Activated CD8-positive, alpha-beta memory T cell treated with anti-CD3 and anti-CD28 coated beads, Interleukin-2, amount 50 U/mL, for 24 hours (primary cell): ENCODE results near the gene SLC36A1.
"Not testable (repeated sequence)": the region's sequence is repeated elsewhere in the genome, so short reads cannot be mapped to it uniquely, and the experiment has no call there.

Source experiments
- DNase-seq: peaks from one replicate; pipeline ENCODE4 v3.0.0-alpha.2; 2020; ENCODE audit errors: extremely low read depth

SLC36A1 gene

DNA sequence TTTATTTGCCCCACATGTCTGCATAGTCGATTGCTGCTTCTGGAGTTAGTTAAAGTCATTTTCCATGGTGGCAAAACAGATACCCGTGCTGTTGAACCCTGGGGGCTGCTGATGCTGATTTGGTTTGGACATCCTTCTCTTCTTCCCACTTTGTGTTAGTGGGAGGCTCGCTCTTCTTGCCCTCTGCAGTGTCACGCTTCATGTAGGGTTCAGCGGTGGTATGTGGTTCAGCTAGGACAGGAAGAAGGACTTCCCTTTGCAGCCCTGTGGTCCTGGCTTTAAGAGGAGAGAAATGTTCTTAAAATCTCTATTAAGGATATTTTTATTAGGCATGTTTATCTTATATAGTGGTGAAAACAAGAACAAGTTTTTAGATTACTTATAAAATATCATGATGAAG is 36.2 kb downstream of the SLC36A1 start:
- DNase-seq = no peak

DNA sequence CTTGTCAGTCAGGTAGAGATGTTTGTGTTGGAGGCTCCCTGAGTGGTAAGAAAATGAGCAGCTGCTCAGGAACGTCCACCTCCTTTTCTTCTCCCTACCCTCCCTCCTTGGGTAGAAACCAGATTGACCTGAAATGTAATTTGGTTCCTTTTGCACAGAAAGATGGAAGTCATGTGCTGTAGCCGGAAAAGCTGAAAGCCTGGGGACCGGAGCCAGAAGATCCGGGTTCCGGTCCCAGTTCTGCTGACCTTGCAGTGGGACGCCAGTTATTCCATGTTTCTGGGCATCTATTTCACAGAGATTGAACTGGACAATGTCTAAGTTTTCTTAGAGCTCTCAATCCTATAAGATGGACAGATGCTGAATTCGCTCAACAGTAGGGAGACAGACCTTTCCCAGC is 40.1 kb downstream of the SLC36A1 start:
- DNase-seq = no peak

DNA sequence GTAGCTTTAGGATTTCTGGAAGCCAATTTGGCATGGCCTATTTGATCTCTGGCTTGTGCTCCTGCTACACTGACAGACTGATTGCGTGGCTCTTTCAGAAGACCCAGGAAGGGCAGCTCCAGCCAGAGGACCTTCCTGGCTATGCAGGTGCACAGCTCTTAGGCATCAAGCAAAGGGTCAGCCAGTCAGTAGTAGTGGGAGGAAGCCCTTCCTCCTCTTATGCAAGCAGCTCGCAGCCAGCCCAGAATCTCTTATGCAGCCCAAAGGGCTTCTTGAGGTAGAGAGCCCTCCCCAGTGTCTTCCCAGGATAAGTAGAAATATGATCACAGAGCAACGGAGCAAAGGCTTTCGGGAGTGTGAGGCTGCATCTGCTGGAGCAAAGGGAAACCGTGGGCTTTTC is 43.2 kb downstream of the SLC36A1 start:
- no peak for DNase-seq

DNA sequence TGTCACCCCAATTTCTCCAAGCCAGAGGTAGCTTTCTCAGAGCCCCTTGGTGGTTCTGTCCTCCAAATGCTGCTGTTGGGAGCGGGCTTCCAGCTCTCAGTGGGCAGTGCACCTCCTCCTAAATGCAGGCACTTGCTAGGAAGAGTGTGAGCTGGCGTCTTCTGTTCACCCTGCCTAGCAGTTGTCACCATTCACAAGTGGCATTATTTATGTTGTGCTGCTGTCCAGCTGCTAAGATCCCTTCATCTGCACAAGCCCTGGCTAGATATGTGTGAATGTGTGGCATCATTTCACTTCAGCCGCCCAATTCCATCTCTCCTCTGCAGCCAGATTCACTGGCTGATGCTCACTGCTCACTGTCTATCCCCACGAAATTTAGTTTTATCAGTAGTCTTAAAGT is 43.7 kb downstream of the SLC36A1 start:
- no peak for DNase-seq

DNA sequence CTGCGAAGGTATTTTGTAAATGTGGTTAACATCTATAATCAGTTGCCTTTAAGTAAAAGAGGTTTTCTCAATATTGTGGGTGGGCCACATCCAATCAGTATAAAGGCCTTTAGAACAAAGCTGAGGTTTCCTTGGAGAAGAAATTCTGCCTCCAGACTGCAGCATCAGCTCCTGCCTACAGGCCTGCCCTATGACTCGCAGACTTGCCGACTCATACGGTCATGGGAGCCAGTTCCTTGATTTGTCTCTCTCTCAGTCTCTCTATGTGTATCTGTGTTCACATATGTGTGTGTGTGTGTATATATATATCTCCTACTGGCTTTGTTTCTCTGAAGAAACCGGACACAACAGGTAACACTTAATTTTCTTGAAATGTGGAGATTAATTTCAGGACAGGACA is 45.3 kb downstream of the SLC36A1 start:
- no peak for DNase-seq

DNA sequence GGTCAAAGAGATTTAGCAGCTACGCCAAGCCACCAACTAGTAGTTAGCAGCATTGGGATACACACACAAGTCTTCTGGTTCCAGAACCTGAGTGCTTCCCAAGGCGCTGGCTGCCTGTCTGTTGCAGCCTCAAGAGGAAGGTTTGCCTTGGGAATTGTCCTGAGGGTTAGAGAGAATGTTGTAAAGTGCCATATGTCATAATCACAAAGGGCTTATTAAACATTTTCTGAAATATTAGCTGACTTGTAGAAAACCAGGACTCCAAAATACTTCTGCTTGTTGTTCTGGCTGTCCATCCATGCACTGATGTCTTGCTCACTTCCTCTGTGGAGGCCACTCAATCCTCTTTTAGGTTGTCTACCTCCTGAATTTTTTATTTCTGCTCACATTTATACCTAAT is 46.3 kb downstream of the SLC36A1 start:
- DNase-seq = no peak

DNA sequence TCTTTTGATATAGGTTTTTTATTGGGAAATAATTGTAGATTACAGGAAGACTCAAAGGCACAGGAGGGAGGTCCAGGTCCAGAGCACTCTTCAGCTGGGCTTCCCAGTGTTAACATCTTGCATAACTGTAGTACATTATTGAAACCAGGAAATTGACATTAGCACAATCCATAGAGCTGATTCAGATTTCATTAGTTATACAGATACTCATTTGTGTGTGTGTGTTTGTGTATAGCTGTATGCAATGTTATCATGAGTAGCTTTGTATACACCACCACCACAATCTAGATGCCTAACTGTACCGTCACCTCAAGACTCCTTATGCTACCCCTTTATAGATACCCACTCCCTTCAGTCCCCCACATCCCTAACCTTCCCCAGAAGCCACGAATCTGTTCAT is 47.9 kb downstream of the SLC36A1 start:
- DNase-seq = no peak

DNA sequence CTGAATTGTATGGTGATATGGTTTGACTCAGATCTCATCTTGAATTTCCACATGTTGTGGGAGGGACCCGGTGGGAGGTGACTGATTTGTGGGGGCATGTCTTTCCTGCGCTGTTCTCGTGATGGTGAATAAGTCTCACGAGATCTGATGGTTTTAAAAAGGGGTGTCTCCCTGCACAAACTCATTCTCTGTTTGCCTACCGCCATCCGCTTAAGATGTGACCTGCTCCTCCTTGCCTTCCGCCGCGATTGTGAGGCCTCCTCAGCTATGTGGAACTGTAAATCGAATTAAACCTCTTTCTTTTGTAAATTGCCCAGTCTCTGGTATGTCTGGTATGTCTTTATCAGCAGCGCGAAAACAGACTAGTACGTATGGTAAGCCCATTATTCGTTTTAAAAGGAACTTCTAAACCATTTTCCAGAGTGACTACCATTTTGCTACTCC is 48.7 kb downstream of the SLC36A1 start:
- no peak for DNase-seq

DNA sequence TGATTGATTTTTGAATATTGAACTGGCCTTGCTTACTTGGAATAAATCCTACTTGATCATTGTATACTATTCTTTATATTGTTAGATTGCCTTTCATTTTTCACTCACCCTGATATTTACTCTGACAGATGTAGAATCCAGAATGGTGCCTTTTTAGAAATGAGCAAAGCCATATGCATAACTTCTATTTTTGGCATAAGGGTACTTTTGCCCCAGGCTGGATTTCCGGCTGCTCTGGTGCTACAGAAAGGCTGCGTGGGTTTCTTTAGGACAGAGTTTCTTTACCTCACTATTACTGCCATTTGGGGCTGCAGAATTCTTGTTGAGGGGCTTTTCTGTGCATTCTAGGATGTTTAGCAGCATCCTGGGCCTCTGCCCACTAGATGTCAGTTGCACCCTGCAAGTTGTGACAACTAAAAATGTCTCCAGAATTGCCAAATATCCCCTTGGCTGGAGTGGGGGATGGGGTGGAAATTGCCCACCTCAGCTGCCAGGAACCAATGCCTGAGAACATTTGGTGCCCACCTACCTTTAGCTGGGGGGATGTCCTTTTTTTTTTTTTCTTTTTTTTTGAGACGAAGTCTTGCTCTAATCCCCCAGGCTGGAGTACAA is 50.1 kb downstream of the SLC36A1 start:
- no peak for DNase-seq

DNA sequence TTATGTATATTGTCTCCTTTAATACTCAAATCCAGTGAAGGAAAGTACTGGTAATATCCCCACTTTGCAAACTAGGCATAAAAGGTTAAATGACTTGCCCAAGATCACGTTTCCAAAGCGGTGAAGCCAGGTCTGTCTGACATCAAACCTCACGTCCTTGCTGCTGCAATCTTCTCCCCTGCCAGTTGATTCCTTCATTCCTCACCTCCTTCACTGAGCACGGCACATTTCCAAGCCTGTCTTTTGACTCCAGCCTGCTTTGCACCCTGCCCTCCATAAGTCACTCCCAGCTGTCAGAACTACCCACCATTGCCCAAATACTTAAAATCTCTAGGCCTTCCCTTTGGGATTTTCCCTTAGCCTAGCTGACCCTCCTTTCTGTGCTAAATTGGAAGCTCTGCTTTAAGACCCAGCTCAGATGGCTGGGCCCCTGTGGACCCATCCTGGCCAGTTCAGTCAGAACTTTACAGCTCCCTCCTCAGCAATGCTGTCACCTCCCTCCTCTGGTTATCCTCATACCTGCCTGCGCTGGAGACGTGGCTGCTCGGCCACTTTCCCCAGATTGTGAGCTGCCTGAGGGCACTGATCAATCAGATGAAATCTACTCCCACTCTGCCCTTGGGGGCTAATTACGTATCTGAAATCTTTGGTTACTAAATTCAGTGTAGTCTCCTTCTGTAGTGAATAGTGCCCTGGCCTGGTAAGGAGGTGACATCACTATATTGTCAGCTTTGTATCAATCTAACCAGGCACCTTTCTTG is 51.2 kb downstream of the SLC36A1 start:
- DNase-seq = no peak

DNA sequence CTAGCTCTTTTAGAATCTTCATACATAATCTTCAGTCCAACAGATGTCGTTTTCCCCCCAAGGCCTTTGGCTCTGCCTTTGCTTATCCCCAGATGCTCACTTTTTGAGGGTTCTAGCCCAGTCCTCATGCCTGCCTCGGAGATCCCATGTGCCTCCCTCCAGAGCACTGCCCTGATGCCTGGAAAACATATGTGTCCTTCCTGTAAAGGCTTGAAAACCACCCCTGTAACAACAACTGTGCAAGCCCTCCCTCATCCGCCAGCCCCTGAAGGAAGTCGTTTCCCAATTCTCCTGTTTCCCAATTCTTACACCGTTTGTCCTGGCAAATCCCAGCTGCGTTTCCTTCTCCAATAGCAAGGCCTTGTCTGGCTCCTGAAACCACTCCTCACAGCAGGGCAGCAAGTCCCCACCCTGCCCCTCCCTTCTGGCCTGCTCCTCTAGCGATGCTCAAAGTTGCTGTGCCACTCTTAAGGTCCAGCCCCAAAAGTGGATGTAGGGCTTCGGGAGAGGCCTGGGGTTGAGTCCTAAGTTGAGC is 52.2 kb downstream of the SLC36A1 start:
- DNase-seq = no peak

DNA sequence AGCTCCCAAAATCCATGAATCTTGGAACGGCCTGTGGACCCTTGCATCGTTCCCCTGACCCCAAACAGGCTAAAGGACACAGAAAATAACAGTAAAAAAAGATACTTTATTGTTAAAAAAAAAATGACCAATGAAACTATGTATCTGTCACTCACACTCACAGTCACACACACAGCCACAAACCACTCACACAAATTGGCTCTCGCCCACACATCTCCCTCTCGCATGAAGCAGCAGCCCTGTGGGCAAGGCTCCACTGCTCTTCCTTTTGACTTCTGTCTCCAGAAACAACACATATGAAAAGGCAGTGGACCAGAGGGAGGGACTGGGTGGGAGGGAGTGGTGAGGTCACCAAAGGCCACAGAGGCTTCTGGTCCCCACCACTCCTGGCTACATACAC is 56.6 kb downstream of the SLC36A1 start:
- no peak for DNase-seq

DNA sequence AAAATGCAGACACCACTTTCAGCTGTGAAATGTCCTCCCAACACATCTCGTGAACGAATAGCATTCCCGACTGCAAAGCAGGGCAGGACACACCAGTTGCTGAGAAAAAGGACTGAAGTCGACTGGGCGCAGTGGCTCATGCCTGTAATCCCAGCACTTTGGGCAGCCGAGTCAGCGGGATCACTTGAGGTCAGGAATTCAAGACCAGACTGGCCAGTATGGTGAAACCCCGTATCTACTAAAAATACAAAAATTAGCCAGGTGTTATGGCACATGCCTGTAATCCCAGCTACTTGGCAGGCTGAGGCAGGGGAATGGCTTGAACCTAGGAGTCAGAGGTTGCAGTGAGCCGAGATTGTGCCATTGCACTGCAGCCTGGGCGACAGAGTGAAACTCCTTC is 60.9 kb downstream of the SLC36A1 start:
- not testable (repeated sequence) for DNase-seq

DNA sequence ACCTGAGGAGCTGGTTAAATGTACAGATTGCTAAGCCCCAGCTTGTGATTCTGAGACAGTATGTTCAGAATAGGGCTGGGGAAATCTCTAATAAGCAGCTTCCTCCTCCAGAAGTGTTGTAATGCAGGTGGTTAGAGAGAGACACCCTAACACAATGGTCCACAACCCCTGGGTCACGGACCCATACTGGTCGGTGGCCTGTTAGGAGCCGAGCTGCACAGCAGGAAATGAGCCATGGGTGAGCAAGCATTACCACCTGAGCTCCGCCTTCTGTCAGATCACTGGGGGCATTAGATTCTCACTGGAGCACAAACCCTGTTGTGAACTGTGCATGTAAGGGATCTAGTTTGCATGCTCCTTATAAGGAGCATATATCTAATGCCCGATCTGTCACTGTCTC is 61.8 kb downstream of the SLC36A1 start:
- no peak for DNase-seq

DNA sequence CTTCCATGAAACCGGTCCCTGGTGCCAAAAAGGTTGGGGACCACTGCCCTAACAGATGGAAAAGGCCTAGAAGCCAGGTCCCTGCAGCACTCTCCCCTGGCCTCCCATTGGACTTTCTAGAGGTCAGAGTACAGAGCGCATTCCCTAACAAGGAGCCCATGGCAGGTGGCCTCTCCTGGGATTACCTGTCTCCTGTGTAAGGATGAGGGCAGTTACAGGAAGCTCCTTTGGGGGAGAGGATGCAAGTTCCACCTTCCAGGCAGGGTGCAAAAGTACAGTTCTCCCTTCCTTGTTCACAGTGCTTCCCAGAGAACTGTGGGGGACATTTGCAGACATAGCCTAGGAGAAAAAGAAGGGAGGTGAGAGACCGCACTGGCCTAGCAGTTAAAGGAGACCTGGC is 62.4 kb downstream of the SLC36A1 start:
- DNase-seq = no peak

DNA sequence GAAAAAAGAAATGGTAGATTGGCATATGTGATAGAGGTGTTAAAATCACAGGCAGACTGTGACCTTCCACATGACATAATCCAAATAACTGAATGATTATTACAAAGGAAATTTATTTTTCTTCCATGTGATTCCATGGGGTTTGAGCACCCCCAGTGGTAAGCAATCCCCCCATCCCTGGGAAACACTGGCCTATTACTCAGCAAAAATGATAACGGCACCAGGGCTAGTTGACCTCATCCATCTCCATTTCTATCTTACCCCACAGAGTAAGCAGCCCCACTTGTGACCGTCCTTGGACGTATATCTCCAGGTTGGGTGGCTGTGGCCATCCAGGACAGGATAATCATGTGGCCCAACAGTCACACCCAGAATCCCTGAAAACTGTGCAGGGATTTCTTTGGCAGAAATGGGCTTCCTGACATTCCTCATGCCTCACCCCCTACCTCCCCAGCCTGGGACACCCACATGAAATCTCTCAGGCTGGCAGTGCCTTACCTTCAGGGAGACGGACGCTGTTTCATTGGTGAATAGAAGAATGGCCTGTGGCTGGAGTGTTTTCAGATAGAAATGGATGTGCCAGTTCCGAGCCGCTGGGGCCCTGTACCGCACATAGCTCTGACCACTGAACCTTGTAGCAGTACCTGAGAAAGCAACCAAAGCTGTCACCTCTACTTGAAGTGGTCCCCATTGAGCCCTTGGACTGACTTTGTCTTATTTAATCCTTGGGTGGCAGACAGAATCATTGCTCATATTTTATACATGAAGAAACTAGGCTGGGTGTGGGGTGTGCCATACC is 69.9 kb downstream of the SLC36A1 start:
- no peak for DNase-seq

DNA sequence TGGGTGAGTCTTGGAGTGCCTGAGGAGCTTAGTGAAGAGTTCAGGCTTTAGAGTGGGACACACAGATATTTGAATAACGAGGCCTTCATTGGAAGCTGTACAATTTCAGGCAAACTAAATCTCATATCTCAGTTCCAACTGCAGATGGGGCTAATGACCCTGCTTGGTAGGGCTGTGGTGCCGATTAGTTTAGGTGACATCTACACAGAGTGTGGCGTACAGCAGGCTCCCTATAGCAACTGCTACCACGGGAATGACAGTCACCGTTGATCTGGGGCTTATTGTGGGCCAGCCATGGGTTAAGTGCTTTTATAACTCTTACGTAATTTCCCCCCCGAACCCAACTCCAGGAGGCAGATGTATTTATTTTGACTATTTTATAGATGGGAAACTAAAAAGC is 72.9 kb downstream of the SLC36A1 start:
- no peak for DNase-seq

DNA sequence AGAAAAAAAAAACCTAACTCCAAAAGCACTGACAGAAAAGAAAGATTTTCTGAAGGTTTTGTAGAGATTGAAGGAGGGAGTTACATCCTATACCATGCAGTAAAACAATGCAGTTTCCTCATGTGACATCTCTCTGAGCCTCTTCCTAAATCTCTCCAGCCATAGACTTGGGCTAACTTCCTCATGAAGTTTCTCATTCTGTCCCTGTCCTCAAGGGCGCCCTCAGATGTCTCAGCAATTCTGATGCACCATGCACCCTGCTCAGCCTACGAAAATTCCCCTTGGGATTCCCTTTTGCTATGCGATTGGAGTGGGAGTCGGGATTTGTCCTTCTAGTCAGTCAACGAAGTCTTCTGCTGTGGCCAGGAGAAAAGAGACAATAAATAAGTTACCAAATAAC is 74.8 kb downstream of the SLC36A1 start:
- DNase-seq = no peak

DNA sequence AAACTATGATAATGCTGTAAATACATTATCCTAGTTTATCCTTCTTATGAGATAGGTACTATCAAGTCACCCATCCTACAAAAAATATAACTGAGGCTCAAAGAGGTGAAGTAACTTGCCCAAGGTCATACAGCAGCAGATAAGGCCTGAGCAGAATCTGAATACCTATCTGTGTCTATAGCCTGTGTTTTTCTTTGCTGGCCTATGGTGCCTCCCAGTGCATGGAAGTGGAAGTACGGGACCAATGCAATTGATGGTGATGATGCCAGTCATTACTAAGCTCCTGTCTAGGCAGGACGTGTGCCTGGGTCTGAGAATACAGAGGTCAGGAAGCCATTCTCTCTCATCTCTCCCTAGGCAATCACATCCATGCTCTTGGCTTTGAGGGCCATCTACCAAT is 75.9 kb downstream of the SLC36A1 start:
- DNase-seq = no peak

DNA sequence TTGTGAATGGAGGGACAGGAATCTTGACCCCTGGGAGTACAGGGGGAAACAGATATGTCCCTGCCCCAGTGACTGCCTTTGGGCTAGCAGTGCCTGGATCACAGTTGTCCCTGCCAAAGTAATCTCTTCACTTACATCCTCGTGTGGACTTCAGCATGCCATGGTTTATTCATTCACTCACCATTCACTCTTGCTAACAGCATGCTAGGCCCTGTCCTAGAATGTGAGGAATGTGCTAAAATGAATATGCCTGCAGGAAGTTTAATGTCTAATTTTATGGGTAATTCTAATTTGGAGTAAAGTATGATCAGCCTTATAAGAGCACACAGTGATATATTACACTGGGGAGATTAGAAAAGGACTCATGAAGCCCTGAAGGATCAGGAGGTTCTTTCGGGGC is 80.8 kb downstream of the SLC36A1 start:
- no peak for DNase-seq

DNA sequence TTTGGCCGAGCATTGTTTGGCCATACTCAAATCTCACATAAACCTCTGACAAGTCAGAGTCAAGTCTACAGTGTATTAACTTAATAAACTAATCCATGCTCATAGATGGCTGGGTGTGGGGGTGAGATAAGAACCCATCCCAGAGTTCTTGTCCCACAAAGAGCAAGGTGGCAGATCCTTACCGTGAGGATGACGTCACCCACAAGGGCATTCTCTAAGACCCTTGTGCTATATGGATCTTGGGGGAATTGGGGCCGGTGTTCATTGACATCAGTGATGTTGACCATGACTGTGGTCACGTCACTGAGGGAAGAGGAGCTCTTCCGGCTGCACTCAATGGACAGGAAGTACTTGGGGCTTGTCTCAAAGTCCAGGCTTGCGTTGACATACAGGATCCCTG is 81.6 kb downstream of the SLC36A1 start:
- no peak for DNase-seq

DNA sequence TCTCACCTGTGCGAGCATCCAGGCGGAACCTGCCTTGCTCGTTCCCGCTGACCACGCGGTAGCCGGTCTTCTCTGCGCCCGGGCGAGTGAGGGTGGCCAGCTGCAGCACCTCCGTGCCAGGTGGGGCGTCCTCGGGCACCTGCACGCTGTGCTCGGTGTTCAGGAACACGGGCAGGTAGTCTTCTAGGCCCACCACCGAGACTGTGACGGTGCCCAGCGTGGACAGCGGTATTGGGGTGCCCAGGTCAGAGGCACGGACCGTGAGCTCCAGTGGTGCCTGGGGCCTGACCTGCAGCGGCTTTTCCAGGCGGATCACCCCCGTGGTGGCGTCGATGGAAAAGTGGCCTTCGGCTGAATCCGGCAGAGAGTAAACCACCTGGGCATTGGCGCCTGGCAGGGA is 84.2 kb downstream of the SLC36A1 start:
- DNase-seq = no peak

DNA sequence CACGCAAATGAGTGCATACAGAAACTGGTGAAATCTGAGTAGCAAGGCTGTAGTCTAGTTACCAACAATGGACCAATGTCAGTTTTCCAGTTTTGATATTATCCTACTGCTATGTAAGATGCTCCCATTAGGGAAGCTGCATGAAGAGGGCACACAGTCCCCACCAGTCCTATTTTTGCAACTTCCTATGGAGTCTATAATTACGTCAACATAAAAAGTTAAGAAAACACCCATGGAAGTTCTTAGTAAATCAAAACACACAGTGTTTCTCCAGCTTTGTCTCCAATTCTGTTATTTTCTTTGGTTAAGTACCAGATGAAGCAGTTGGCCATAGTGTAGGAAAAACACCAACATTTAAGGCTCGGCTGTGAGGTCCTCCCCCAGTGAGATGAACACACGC is 85.0 kb downstream of the SLC36A1 start:
- DNase-seq = no peak
